Natural killer cell (primary cell): ENCODE data around the gene RCN1. TPM values are rescaled to one million over a fixed set of nuclear protein-coding genes. Genes with fewer than 3 reads are reported as not detected.
A peak's percentile ranks its signal among the peaks of the same experiment; 100 is the strongest.

Experiments used
- ATAC-seq, 3 donors: fragments of 150-1000 bp in 2 of 3; fragments of 200-7000 bp in 1 of 3; cut with Tn5 transposase; 1 replicate in 1 of 3; 2 replicates in 2 of 3; pipeline ENCODE4 v1.10.0; 2021; ENCODE audit warnings: mild to moderate bottlenecking in 2 of 3, moderate library complexity in 2 of 3
- DNase-seq, 2 donors: peaks; one replicate each; pipeline versions ENCODE4 v3.0.0 to v3.0.0-alpha.2; 2013 to 2021; ENCODE audit warnings: mixed read lengths in 1 of 2
- H3K27ac ChIP-seq: one replicate; pipeline ENCODE4 v1.5.1; 2013; ENCODE audit warnings: mild to moderate bottlenecking, low read length
- H3K27me3 ChIP-seq: one replicate; pipeline ENCODE4 v1.6.1; 2013; ENCODE audit warnings: low read length; ENCODE audit not compliant: control insufficient read depth, insufficient read depth
- H3K36me3 ChIP-seq: one replicate; pipeline ENCODE4 v1.6.1; 2013; ENCODE audit warnings: low read length; ENCODE audit not compliant: control insufficient read depth, insufficient read depth
- H3K4me1 ChIP-seq: one replicate; pipeline ENCODE4 v1.6.1; 2013; ENCODE audit warnings: low read length; ENCODE audit not compliant: control insufficient read depth, insufficient read depth
- H3K4me3 ChIP-seq: one replicate; pipeline ENCODE4 v1.5.1; 2013; ENCODE audit warnings: low read length
- H3K9me3 ChIP-seq: one replicate; pipeline ENCODE4 v1.6.1; 2013; ENCODE audit warnings: low read length; ENCODE audit not compliant: control insufficient read depth, insufficient read depth
- H3K27ac Mint-ChIP-seq, 2 donors: one replicate each; pipeline ENCODE4 v1.8.0; 2022; ENCODE audit warnings: mild to moderate bottlenecking in 2 of 2, mixed read lengths in 2 of 2, moderate library complexity in 1 of 2
- H3K27me3 Mint-ChIP-seq, 2 donors: one replicate each; pipeline ENCODE4 v1.8.0; 2022; ENCODE audit warnings: low read depth in 2 of 2, mixed read lengths in 2 of 2
- H3K36me3 Mint-ChIP-seq: one replicate; pipeline ENCODE4 v1.8.0; 2022; ENCODE audit warnings: mixed read lengths
- H3K4me1 Mint-ChIP-seq, 2 donors: one replicate each; pipeline ENCODE4 v1.8.0; 2022; ENCODE audit warnings: mixed read lengths in 2 of 2
- H3K4me3 Mint-ChIP-seq: one replicate; pipeline ENCODE4 v1.8.0; 2022; ENCODE audit warnings: mild to moderate bottlenecking, moderate library complexity, mixed read lengths
- H3K9me3 Mint-ChIP-seq, 2 donors: one replicate each; pipeline ENCODE4 v1.8.0; 2022; ENCODE audit warnings: mixed read lengths in 2 of 2
- WGBS: methylation state at CpG from one replicate; pipeline ENCODE4 v1.1.7; 2013; ENCODE audit warnings: missing lambda C conversion rate; ENCODE audit not compliant: insufficient coverage; 5-methylcytosine and 5-hydroxymethylcytosine counted together
- intact Hi-C: fragments of 100-400 bp; cut with micrococcal nuclease; formaldehyde crosslinking; loops from one replicate; pipeline ENCODE4 v1.14.2; 2022
- total RNA-seq, 4 donors: library from RNA; stranded (reverse); fragments of 120-200 nt in 1 of 4; gene quantifications; one replicate each; pipeline versions ENCODE4 v1.2.3 to v1.2.4, GENCODE V29; 2013 to 2022
- TF ChIP-seq, protein P1 (sequence below): fragments of 200-600 bp; IDR thresholded peaks from one replicate; pipeline ENCODE4 v1.8.0; 2022; ENCODE audit warnings: antibody characterized with exemption

Gene RCN1
- total RNA-seq, 3 donors from 2014 or later (not counting 1 experiment from before 2014, with no cell fraction given): 19.1 to 21.2 (median 20.3) TPM

DNA sequence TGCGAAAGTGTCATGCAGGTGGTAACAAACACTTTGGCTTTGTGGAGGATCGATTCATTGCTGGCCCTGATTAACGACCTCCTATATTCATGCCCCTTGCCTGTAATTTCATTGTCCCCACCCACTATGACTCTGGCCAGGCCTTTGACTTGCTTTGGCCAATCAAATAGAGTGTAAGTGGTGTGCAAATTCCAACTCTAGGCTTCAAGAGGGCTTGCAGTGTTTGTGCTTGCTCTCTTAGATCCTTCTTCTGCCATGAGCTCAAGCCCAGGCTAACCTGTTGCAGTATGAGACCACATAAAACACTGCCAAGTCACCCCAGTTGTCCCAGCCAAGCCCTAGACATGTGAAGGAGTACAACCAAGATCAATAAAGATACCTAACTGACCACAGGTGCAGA, 48.0 kb downstream of the RCN1 start:
- Mint-ChIP-seq H3K4me3 (no peak overlapping the region), H3K27ac (no peak overlapping the region), H3K36me3 (no peaks in the 10 kb centered on the region), H3K4me1 (peaks cover 21 to 32% of the 10 kb centered on the region in 2 donors), H3K9me3 (no peaks in the 10 kb centered on the region), H3K27me3 (no peaks in the 10 kb centered on the region)
- DNase-seq (no peak), ATAC-seq (no peak)
- H3K27ac ChIP-seq: no peak overlapping the region
- no peak overlapping the region for H3K4me3 ChIP-seq
- peaks cover 23% of the 10 kb centered on the region for H3K4me1 ChIP-seq
- WGBS: 88% methylated on average over 3 of the region's 3 CpGs
- H3K9me3 ChIP-seq: no peaks in the 10 kb centered on the region
- H3K36me3 ChIP-seq: no peaks in the 10 kb centered on the region
- no peaks in the 10 kb centered on the region for H3K27me3 ChIP-seq
- intact Hi-C loops: no loop called here
- TF ChIP-seq, protein P1, sequence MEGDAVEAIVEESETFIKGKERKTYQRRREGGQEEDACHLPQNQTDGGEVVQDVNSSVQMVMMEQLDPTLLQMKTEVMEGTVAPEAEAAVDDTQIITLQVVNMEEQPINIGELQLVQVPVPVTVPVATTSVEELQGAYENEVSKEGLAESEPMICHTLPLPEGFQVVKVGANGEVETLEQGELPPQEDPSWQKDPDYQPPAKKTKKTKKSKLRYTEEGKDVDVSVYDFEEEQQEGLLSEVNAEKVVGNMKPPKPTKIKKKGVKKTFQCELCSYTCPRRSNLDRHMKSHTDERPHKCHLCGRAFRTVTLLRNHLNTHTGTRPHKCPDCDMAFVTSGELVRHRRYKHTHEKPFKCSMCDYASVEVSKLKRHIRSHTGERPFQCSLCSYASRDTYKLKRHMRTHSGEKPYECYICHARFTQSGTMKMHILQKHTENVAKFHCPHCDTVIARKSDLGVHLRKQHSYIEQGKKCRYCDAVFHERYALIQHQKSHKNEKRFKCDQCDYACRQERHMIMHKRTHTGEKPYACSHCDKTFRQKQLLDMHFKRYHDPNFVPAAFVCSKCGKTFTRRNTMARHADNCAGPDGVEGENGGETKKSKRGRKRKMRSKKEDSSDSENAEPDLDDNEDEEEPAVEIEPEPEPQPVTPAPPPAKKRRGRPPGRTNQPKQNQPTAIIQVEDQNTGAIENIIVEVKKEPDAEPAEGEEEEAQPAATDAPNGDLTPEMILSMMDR: no peak

DNA sequence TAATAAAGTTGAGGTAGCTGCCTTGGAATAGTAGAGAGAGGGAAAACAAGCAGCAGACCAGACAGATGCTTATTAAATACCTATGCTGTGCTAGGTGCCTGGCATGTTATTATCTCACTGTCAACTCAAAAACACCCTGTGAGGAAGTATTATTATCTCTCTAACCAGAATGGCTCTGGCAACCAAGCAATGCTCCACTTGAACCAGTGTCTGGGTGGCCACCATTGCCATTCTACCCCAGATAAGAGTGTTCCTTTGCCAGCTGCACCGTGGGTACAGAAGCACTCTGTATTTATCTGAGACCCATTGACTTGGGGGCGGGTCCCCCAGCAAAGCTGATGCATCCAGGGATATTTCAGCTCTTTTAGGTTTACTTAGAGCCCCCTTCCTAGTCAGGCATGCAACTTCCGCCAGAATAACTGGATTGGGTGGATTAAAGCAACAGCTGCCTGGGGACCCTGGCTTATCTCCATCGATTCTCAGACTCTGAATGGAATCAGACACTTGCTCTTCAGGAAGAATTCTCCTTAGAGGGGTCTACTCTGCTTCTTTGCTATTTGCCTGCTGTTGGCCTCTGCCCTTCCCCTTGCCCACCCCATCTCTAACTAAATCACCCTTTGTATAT, 49.1 kb downstream of the RCN1 start:
- Mint-ChIP-seq H3K4me3 (no peak overlapping the region), H3K27me3 (no peaks in the 10 kb centered on the region), H3K27ac (no peak overlapping the region), H3K4me1 (peaks cover 21 to 32% of the 10 kb centered on the region in 2 donors), H3K36me3 (no peaks in the 10 kb centered on the region), H3K9me3 (no peaks in the 10 kb centered on the region)
- Histone ChIP-seq H3K9me3 (no peaks in the 10 kb centered on the region), H3K27ac (no peak overlapping the region), H3K27me3 (no peaks in the 10 kb centered on the region), H3K36me3 (no peaks in the 10 kb centered on the region), H3K4me1 (peaks cover 23% of the 10 kb centered on the region), H3K4me3 (no peak overlapping the region)
- DNase-seq (no peak), ATAC-seq (no peak)
- intact Hi-C loops: loop anchor here (5.0 kb wide), 1 partner anchor 33 kb away; no protein-coding TSS in a partner anchor
- WGBS: 83% methylated on average over 4 of the region's 4 CpGs
- TF ChIP-seq, protein P1: no peak

DNA sequence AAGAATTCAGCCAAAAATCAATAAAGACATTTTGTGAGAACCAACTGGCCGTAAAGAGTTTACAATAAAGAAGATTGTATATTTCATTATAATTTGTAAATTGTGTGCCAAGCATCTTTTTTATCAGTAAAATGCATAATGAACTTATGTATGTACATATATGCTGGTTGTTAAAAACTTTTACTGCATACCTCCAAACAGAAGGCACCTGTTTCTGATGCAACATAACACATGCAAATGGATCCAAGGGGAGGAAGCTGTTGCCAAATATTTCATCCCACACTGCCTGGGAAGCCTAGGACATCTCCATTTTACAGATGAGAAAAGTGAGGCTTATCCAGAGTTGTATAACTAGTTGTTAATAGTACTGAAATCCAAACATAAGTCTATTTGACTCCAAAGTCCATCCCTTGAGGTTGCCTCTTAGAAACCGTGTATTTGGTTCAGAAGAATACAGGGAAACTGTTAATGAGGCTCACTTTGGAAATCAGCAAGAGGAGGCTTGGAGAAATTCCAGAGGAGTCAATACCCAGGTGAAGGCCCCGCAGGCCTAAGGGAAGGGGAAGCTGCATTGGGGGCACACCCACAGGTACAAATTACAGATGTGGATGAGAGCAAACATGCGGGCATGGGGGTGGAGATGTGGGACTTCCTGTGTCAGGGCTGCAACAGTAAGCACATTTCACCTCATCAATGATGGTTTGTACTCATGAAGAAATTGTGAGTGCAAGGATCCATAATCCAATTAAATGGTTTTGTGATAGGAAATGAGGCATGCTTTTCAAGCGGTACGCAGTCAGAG, 51.1 kb downstream of the RCN1 start:
- DNase-seq (peak in 1 of 2 donors; percentile 25), ATAC-seq (peak; percentile 69 to 83 (median 72))
- Mint-ChIP-seq H3K4me1 (peaks cover 21 to 32% of the 10 kb centered on the region in 2 donors), H3K36me3 (no peaks in the 10 kb centered on the region), H3K4me3 (peak overlapping the region; percentile 83), H3K27me3 (no peaks in the 10 kb centered on the region), H3K9me3 (peaks cover 0 to 2% of the 10 kb centered on the region in 2 donors), H3K27ac (peak overlapping the region; percentile 61 to 75)
- no peaks in the 10 kb centered on the region for H3K9me3 ChIP-seq
- 62% methylated on average over 6 of the region's 6 CpGs for WGBS
- H3K4me3 ChIP-seq: no peak overlapping the region
- H3K4me1 ChIP-seq: peaks cover 23% of the 10 kb centered on the region
- no peaks in the 10 kb centered on the region for H3K27me3 ChIP-seq
- no peaks in the 10 kb centered on the region for H3K36me3 ChIP-seq
- H3K27ac ChIP-seq: no peak overlapping the region
- TF ChIP-seq, protein P1: no peak
- intact Hi-C loops: loop anchor here (5.0 kb wide), 1 partner anchor 35 kb away; no protein-coding TSS in a partner anchor
